ENCODE data around the gene CLIP1. TPM values are rescaled to one million over a fixed set of nuclear protein-coding genes. Genes with fewer than 3 reads are reported as not detected.

CLIP1 gene
- total and polyA plus RNA-seq, 4 donors: 26.6 to 93.7 (median 45.8) TPM

GRCh38 chr12:122275459-122275858 lies 147.0 kb downstream of the CLIP1 start:
- Histone ChIP-seq H3K9ac (ENCODE audit: insufficient read depth in 1 of 2, low read length in 2 of 2) (no peak overlapping the region), H3K4me3 (no peak overlapping the region), H3K4me1 (ENCODE audit: control insufficient read depth in 5 of 5, insufficient read depth in 5 of 5, low read length in 5 of 5) (no peaks in the 10 kb centered on the region), H3K27ac (ENCODE audit: low read depth in 1 of 2, low read length in 1 of 2) (no peak overlapping the region), H3K27me3 (ENCODE audit: control insufficient read depth in 3 of 3, insufficient read depth in 3 of 3, low read length in 2 of 3) (no peaks in the 10 kb centered on the region), H3K9me3 (ENCODE audit: control insufficient read depth in 4 of 4, insufficient read depth in 3 of 4, low read length in 3 of 4) (no peaks in the 10 kb centered on the region), H3K36me3 (ENCODE audit: control insufficient read depth in 4 of 4, insufficient read depth in 4 of 4, low read length in 4 of 4) (peaks cover 0 to 22% (median 13%) of the 10 kb centered on the region in 4 donors)
- WGBS, 2 donors: 84 to 96% methylated on average over 8 of the region's 8 CpGs
- ATAC-seq (ENCODE audit: insufficient read depth, low FRiP score): no peak
- DNase-seq: no peak
- no peak for TF ChIP-seq CTCF (IDR thresholded peaks at IDR 0.05; ENCODE audit: control extremely low read depth, extremely low read depth)

DNA sequence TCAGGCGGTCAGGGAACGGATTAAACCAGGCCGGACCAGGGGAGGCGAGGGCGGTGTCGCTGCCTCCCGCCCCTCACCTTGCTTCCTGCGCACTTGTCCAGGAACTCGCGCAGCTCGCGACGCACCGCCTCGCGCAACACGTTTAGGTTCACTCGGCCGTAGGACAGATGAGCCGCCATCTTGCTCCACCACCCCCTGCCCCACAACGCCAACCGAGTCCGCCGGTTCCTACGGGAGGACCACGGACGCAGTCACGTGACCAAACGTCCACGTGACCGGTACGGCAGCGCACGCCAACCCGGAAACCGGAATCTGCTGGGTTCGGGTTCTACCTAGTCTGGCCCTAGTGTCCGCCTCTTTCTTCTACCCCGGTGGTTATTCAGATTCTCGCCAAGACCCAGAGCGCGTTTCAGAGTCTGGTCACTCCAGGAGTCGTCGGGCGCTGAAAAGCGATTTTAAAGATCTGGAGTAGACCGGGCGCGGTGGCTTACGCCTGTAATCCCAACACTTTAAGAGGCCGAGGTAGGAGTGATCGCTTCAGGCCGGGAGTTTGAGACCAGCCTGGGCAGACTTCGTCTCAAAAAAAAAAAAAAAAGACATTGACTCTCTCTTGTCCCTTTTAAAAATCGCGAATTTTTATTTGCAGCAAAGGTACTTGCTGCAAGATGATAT lies 156.1 kb downstream of the CLIP1 start, which contains the start of gene VPS33A:
TSS of gene VPS33A (minus strand) at position 265 of the 672 bp plus-strand sequence. CDS start at position 179, 86 bp downstream.
- 0% methylated on average over 56 of the region's 56 CpGs for WGBS, 2 donors

DNA sequence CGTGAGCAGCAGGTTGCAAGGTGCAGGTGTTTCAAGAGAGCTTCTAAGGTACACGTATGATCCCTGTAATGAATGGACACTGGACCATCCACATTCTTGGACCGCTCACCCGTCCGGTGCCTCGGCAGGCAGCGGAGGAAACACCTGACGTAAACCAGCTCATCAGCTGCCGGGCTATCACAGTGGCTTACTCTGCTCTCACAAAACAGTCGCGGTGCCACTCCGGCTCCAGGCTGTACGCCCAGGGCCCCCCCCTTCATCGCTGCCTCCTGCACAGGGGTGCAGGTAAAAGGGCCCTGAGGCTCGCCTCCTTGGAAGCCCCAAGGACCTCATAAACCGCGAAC lies 156.6 kb downstream of the CLIP1 start:
- Histone ChIP-seq H3K27ac (ENCODE audit: low read depth in 1 of 2, low read length in 1 of 2) (peak overlapping the region; percentile 71 to 91), H3K9ac (ENCODE audit: insufficient read depth in 1 of 2, low read length in 2 of 2) (peak overlapping the region; percentile 31 to 63), H3K27me3 (ENCODE audit: control insufficient read depth in 3 of 3, insufficient read depth in 3 of 3, low read length in 2 of 3) (no peaks in the 10 kb centered on the region), H3K9me3 (ENCODE audit: control insufficient read depth in 4 of 4, insufficient read depth in 3 of 4, low read length in 3 of 4) (no peaks in the 10 kb centered on the region), H3K4me3 (peak overlapping the region; percentile 86), H3K36me3 (ENCODE audit: control insufficient read depth in 4 of 4, insufficient read depth in 4 of 4, low read length in 4 of 4) (peaks cover 5 to 13% (median 9%) of the 10 kb centered on the region in 4 donors), H3K4me1 (ENCODE audit: control insufficient read depth in 5 of 5, insufficient read depth in 5 of 5, low read length in 5 of 5) (peaks cover 0 to 15% (median 1%) of the 10 kb centered on the region in 5 donors)
- TF ChIP-seq CTCF (IDR thresholded peaks at IDR 0.05; ENCODE audit: control extremely low read depth, extremely low read depth): no peak
- DNase-seq (peak in 2 of 3 donors; percentile 14 to 15), ATAC-seq (ENCODE audit: insufficient read depth, low FRiP score) (peak; percentile 32)
- WGBS, 2 donors: 0 to 1% methylated on average over 17 of the region's 17 CpGs

More for the DNA sequence above, 156.1 kb downstream of the CLIP1 start, which contains the start of gene VPS33A:
- H3K4me1 ChIP-seq (ENCODE audit: control insufficient read depth in 5 of 5, insufficient read depth in 5 of 5, low read length in 5 of 5): peaks cover 0 to 15% (median 1%) of the 10 kb centered on the region in 5 donors
- H3K9ac ChIP-seq (ENCODE audit: insufficient read depth in 1 of 2, low read length in 2 of 2): peak within 1 kb of the TSS; percentile 61 to 71
- no peaks in the 10 kb centered on the region for H3K27me3 ChIP-seq (ENCODE audit: control insufficient read depth in 3 of 3, insufficient read depth in 3 of 3, low read length in 2 of 3)
- H3K4me3 ChIP-seq: peak within 1 kb of the TSS; percentile 86
- peaks cover 0 to 8% (median 7%) of the 10 kb centered on the region in 4 donors for H3K36me3 ChIP-seq (ENCODE audit: control insufficient read depth in 4 of 4, insufficient read depth in 4 of 4, low read length in 4 of 4)
- ATAC-seq (ENCODE audit: insufficient read depth, low FRiP score) (peak; percentile 92), DNase-seq (peak; percentile 98 to 99 (median 98))
- TF ChIP-seq CTCF (IDR thresholded peaks at IDR 0.05; ENCODE audit: control extremely low read depth, extremely low read depth): no peak
- peak within 1 kb of the TSS; percentile 90 to 91 for H3K27ac ChIP-seq (ENCODE audit: low read depth in 1 of 2, low read length in 1 of 2)
- H3K9me3 ChIP-seq (ENCODE audit: control insufficient read depth in 4 of 4, insufficient read depth in 3 of 4, low read length in 3 of 4): no peaks in the 10 kb centered on the region

Measured in lung (tissue), 12 donors.